ENCODE results near the gene CDC23.

DNA sequence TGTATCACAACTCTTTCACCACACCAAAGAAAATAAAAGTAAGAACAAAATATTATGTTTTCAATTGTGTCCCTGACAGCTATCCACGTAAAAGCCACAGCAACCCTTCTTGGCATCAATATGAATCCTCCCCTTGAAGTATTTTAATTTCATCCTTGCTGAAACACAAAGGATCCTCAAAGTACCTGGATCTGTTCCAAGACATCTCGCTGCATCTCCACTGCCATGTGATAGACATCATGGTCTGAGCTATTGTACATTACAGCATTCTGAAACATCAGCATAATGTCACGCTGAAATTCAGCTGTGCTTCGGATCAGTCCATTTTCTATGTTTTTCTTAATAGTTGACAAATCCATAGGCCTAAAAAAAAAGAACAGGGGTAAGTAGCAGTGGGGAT lies 52.4 kb downstream of the CDC23 start:
- no peak for TF ChIP-seq POLR2A (IDR thresholded peaks at IDR 0.05)
- TF ChIP-seq, protein P1, sequence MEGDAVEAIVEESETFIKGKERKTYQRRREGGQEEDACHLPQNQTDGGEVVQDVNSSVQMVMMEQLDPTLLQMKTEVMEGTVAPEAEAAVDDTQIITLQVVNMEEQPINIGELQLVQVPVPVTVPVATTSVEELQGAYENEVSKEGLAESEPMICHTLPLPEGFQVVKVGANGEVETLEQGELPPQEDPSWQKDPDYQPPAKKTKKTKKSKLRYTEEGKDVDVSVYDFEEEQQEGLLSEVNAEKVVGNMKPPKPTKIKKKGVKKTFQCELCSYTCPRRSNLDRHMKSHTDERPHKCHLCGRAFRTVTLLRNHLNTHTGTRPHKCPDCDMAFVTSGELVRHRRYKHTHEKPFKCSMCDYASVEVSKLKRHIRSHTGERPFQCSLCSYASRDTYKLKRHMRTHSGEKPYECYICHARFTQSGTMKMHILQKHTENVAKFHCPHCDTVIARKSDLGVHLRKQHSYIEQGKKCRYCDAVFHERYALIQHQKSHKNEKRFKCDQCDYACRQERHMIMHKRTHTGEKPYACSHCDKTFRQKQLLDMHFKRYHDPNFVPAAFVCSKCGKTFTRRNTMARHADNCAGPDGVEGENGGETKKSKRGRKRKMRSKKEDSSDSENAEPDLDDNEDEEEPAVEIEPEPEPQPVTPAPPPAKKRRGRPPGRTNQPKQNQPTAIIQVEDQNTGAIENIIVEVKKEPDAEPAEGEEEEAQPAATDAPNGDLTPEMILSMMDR (IDR thresholded peaks at IDR 0.05): no peak
